ENCODE data around the gene DNAJC4. TPM values are rescaled to one million over a fixed set of nuclear protein-coding genes. Genes with fewer than 3 reads are reported as not detected.

The DNAJC4 gene
- total and polyA plus RNA-seq, 9 of the 15 experiments (the other 6 are each of a cell fraction or from before 2014, with no cell fraction given), result 4.0 to 32.6 (median 19.9) TPM

DNA sequence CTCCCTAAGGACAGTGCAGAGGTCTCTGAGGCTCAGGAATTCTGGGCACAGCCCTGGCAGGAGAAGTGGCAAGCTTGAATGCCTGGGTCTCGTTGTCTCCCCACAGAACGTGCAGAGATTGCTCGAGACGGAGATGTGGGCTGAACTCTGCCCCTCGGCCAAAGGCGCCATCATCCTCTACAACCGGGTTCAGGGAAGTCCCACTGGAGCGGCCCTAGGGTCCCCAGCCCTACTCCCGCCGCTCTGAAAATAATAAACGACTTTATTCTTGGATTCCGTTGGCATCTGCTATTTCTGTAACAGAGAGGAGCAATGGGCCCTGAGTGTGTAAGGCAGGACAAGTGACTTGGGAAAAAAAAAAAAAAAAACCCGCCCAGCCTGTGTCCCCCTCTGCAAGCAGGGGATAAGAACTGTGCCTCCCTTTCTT is 591 bp upstream of the DNAJC4 start:
- Histone ChIP-seq H3K9ac (ENCODE audit: insufficient read depth in 1 of 2, low read depth in 2 of 2, low read length in 2 of 2) (peak overlapping the region; percentile 91 to 96), H3K4me1 (replicated peaks in 1 of 2; ENCODE audit: control insufficient read depth in 2 of 2, insufficient read depth in 2 of 2, low read length in 2 of 2) (peaks cover 29 to 82% of the 10 kb centered on the region in 2 experiments), H4K20me1 (replicated peaks; ENCODE audit: control insufficient read depth, insufficient read depth, low read length) (no peaks in the 10 kb centered on the region), H3K4me2 (ENCODE audit: insufficient read depth, low read length) (peak overlapping the region; percentile 95), H3K27me3 (ENCODE audit: control insufficient read depth in 2 of 2, insufficient read depth in 2 of 2, low read length in 2 of 2) (no peaks in the 10 kb centered on the region), H3K79me2 (ENCODE audit: control insufficient read depth, insufficient read depth, low read length) (peaks cover 56% of the 10 kb centered on the region), H3K4me3 (peak overlapping the region; percentile 76), H2AFZ (ENCODE audit: low read depth, low read length) (peak overlapping the region; percentile 88), H3K36me3 (ENCODE audit: control insufficient read depth, insufficient read depth, low read length) (peaks cover 14% of the 10 kb centered on the region; the same call in 2 of the 3 replicates), H3K27ac (ENCODE audit: extremely low read depth, low read depth, low read length) (peak overlapping the region; percentile 92), H3K9me1 (ENCODE audit: control insufficient read depth, insufficient read depth, low read length) (peaks cover 1% of the 10 kb centered on the region), H3K9me3 (replicated peaks; ENCODE audit: control insufficient read depth, insufficient read depth, low read depth, low read length) (no peaks in the 10 kb centered on the region)
- DNase-seq (ENCODE audit: extremely low read depth in 1 of 4, low spot score in 3 of 4), result no peak
- ATAC-seq, result no peak
- FAIRE-seq, result no peak
- POLR2A ChIA-PET, result interaction anchor here (0.9 to 1.0 kb wide), 3 partner anchors 10 to 255 kb away, joined by 3 read pairs; partner anchors contain the start of genes COX8A and FERMT3
- no TSS peak for BruUV-seq (replicated peaks)
- 40% methylated on average over 12 of the region's 13 CpGs for WGBS (ENCODE audit: insufficient coverage, low coverage, missing lambda C conversion rate)
- intact Hi-C loops (cut with micrococcal nuclease), result loop anchor here (2.0 kb wide), 2 partner anchors 23 to 45 kb away; partner anchors contain the start of gene FERMT3
- CTCF ChIA-PET (ENCODE audit: low intra/inter-chr PET ratio), result no interaction called here
- in situ Hi-C loops (cut with MboI), result no loop called here
- no peak for TF ChIP-seq SMARCA5 (IDR thresholded peaks at IDR 0.05)
- TF ChIP-seq PTTG1 (tag; IDR thresholded peaks at IDR 0.05; ENCODE audit: low read depth), result no peak
- no peak for TF ChIP-seq TCF7 (IDR thresholded peaks at IDR 0.05; ENCODE audit: borderline replicate concordance)
- no peak for TF ChIP-seq SREBF1 (IDR thresholded peaks at IDR 0.05; ENCODE audit: borderline replicate concordance, low read depth, low read length)
- TF ChIP-seq, protein P1, sequence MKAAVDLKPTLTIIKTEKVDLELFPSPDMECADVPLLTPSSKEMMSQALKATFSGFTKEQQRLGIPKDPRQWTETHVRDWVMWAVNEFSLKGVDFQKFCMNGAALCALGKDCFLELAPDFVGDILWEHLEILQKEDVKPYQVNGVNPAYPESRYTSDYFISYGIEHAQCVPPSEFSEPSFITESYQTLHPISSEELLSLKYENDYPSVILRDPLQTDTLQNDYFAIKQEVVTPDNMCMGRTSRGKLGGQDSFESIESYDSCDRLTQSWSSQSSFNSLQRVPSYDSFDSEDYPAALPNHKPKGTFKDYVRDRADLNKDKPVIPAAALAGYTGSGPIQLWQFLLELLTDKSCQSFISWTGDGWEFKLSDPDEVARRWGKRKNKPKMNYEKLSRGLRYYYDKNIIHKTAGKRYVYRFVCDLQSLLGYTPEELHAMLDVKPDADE (conservative IDR thresholded peaks at IDR 0.05; ENCODE audit: control insufficient read depth, low read depth, low read length), result no peak
- TF ChIP-seq, protein P2, sequence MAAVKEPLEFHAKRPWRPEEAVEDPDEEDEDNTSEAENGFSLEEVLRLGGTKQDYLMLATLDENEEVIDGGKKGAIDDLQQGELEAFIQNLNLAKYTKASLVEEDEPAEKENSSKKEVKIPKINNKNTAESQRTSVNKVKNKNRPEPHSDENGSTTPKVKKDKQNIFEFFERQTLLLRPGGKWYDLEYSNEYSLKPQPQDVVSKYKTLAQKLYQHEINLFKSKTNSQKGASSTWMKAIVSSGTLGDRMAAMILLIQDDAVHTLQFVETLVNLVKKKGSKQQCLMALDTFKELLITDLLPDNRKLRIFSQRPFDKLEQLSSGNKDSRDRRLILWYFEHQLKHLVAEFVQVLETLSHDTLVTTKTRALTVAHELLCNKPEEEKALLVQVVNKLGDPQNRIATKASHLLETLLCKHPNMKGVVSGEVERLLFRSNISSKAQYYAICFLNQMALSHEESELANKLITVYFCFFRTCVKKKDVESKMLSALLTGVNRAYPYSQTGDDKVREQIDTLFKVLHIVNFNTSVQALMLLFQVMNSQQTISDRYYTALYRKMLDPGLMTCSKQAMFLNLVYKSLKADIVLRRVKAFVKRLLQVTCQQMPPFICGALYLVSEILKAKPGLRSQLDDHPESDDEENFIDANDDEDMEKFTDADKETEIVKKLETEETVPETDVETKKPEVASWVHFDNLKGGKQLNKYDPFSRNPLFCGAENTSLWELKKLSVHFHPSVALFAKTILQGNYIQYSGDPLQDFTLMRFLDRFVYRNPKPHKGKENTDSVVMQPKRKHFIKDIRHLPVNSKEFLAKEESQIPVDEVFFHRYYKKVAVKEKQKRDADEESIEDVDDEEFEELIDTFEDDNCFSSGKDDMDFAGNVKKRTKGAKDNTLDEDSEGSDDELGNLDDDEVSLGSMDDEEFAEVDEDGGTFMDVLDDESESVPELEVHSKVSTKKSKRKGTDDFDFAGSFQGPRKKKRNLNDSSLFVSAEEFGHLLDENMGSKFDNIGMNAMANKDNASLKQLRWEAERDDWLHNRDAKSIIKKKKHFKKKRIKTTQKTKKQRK (IDR thresholded peaks at IDR 0.05; ENCODE audit: borderline replicate concordance, low read depth, low read length), result no peak
- TF ChIP-seq SNIP1 (IDR thresholded peaks at IDR 0.05; ENCODE audit: low read depth), result no peak
- TF ChIP-seq NFIX (CRISPR knock-in tag; IDR thresholded peaks at IDR 0.05; ENCODE audit: low read depth), result no peak
- TF ChIP-seq FOXA1 (IDR thresholded peaks at IDR 0.05; ENCODE audit: borderline replicate concordance), result no peak
- TF ChIP-seq, protein P3, sequence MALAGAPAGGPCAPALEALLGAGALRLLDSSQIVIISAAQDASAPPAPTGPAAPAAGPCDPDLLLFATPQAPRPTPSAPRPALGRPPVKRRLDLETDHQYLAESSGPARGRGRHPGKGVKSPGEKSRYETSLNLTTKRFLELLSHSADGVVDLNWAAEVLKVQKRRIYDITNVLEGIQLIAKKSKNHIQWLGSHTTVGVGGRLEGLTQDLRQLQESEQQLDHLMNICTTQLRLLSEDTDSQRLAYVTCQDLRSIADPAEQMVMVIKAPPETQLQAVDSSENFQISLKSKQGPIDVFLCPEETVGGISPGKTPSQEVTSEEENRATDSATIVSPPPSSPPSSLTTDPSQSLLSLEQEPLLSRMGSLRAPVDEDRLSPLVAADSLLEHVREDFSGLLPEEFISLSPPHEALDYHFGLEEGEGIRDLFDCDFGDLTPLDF (CRISPR knock-in tag; IDR thresholded peaks at IDR 0.05), result no peak
- TF ChIP-seq ZNF586 (CRISPR knock-in tag; conservative IDR thresholded peaks at IDR 0.05), result no peak
- TF ChIP-seq CBFA2T3 (IDR thresholded peaks at IDR 0.05), result peak; percentile 47
- no peak for TF ChIP-seq RCOR1 (IDR thresholded peaks at IDR 0.05; ENCODE audit: borderline replicate concordance in 1 of 2, low read depth in 2 of 2, low read length in 2 of 2)
- no peak for TF ChIP-seq ZNF212 (CRISPR knock-in tag; IDR thresholded peaks at IDR 0.05)
- TF ChIP-seq, protein P4, sequence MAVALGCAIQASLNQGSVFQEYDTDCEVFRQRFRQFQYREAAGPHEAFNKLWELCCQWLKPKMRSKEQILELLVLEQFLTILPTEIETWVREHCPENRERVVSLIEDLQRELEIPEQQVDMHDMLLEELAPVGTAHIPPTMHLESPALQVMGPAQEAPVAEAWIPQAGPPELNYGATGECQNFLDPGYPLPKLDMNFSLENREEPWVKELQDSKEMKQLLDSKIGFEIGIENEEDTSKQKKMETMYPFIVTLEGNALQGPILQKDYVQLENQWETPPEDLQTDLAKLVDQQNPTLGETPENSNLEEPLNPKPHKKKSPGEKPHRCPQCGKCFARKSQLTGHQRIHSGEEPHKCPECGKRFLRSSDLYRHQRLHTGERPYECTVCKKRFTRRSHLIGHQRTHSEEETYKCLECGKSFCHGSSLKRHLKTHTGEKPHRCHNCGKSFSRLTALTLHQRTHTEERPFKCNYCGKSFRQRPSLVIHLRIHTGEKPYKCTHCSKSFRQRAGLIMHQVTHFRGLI (CRISPR knock-in tag; IDR thresholded peaks at IDR 0.05), result no peak
- TF ChIP-seq POLR3G (IDR thresholded peaks at IDR 0.05; ENCODE audit: extremely low read depth, insufficient read length, insufficient replicate concordance), result no peak
- TF ChIP-seq COPS2 (conservative IDR thresholded peaks at IDR 0.05), result no peak
